ENCODE results near the gene SUPT4H1. TPM values are rescaled to one million over a fixed set of nuclear protein-coding genes. Genes with fewer than 3 reads are reported as not detected.

Gene SUPT4H1
- total RNA-seq, 1 experiment from 2014 or later, result 109 TPM

- Mint-ChIP-seq H3K4me3 (no peak overlapping the region), H3K36me3 (ENCODE audit: insufficient read depth in 1 of 3, low read depth in 3 of 3) (no peaks in the 10 kb centered on the region), H3K27me3 (ENCODE audit: low read depth) (peaks cover 5% of the 10 kb centered on the region), H3K9me3 (no peaks in the 10 kb centered on the region), H3K27ac (no peak overlapping the region), H3K4me1 (peaks cover 14 to 19% of the 10 kb centered on the region in 2 experiments)
- no peaks in the 10 kb centered on the region for H3K79me1 ChIP-seq (ENCODE audit: insufficient read depth, low read depth, low read length, poor library complexity, severe bottlenecking)
- H2BK20ac ChIP-seq (ENCODE audit: low read depth, low read length, poor library complexity, severe bottlenecking), result no peak overlapping the region
- H3K4ac ChIP-seq (ENCODE audit: low read depth, low read length), result no peak overlapping the region
- H2BK12ac ChIP-seq (ENCODE audit: insufficient read length, low read depth, low read length), result no peak overlapping the region
- TF ChIP-seq CTCF (conservative IDR thresholded peaks at IDR 0.05), result no peak
- H3K4me2 ChIP-seq (ENCODE audit: insufficient read depth, insufficient read length, low read length), result no peak overlapping the region
- H4K5ac ChIP-seq (ENCODE audit: insufficient read length, low read depth, low read length), result no peak overlapping the region
- WGBS (ENCODE audit: extremely low coverage, insufficient read length, low lambda C conversion rate), result no CpG with 5 or more reads among the region's 5 CpGs
- H2AK5ac ChIP-seq (ENCODE audit: insufficient read length, low read length), result no peak overlapping the region
- DNase-seq, result no peak
- no peaks in the 10 kb centered on the region for H3K23me2 ChIP-seq (ENCODE audit: insufficient read length, low read depth, low read length, poor library complexity, severe bottlenecking)
- H2BK15ac ChIP-seq (ENCODE audit: low read depth, low read length), result no peak overlapping the region
- H3K4me1 ChIP-seq (ENCODE audit: insufficient read depth, low read length), result no peaks in the 10 kb centered on the region; the same call in 1 of the 2 replicates
- no peak overlapping the region for H3K23ac ChIP-seq (ENCODE audit: insufficient read length, low read depth, low read length)
- H2AFZ ChIP-seq (ENCODE audit: low read length), result no peak overlapping the region
- H4K8ac ChIP-seq (replicated peaks; ENCODE audit: insufficient read length, low read depth, low read length), result no peak overlapping the region
- H2BK120ac ChIP-seq (ENCODE audit: low read depth, low read length, poor library complexity, severe bottlenecking), result no peak overlapping the region
- H3K9me3 ChIP-seq (ENCODE audit: control insufficient read depth, low read depth, low read length), result no peaks in the 10 kb centered on the region
- H3T11ph ChIP-seq (ENCODE audit: low read length), result no peak overlapping the region
- H3K27me3 ChIP-seq (ENCODE audit: insufficient read depth, low read length), result no peaks in the 10 kb centered on the region
- no peaks in the 10 kb centered on the region for H3K79me2 ChIP-seq (ENCODE audit: insufficient read depth, low read length)
- H3K27ac ChIP-seq (ENCODE audit: insufficient read length, low read depth, low read length), result no peak overlapping the region
- H3K18ac ChIP-seq (ENCODE audit: insufficient read length, low read depth, low read length), result no peak overlapping the region
- H4K91ac ChIP-seq (ENCODE audit: insufficient read length, low read depth, low read length), result no peak overlapping the region
- H4K20me1 ChIP-seq (ENCODE audit: control insufficient read depth, insufficient read depth, insufficient read length), result no peaks in the 10 kb centered on the region
- no peak overlapping the region for H3K56ac ChIP-seq (ENCODE audit: insufficient read length, low read depth, low read length)
- no peak overlapping the region for H3K9ac ChIP-seq (ENCODE audit: extremely low read depth, insufficient read length, low read length)
- no peak overlapping the region for H2BK5ac ChIP-seq (ENCODE audit: insufficient read length, low read length)
- no peak overlapping the region for H3K14ac ChIP-seq (ENCODE audit: insufficient read depth, low read length)
These were observed 8.5 kb upstream of the SUPT4H1 start for GRCh38 chr17:58360296-58361063.

All from H9 (cell line).